GM19025 (cell line): ENCODE measurements around the gene TAOK2.
A peak's percentile ranks its signal among the peaks of the same experiment; 100 is the strongest.

Source experiments
- ATAC-seq: cut with Tn5 transposase; IDR thresholded peaks from one replicate; pipeline ENCODE4 v1.9.1; 2021; ENCODE audit warnings: mild to moderate bottlenecking, low read depth, moderate library complexity; ENCODE audit not compliant: unreplicated experiment

The TAOK2 gene

DNA sequence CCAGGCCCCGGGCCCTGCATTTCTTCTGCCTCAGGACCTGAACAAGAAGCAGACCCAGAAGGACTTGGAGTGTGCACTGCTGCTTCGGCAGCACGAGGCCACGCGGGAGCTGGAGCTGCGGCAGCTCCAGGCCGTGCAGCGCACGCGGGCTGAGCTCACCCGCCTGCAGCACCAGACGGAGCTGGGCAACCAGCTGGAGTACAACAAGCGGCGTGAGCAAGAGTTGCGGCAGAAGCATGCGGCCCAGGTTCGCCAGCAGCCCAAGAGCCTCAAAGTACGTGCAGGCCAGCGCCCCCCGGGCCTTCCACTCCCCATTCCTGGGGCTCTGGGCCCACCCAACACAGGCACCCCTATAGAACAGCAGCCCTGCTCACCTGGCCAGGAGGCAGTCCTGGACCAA, 12.6 kb downstream of the TAOK2 start:
- no peak for ATAC-seq

- no peak for ATAC-seq
Observed at GRCh38 chr16:29986931-29987330, 13.3 kb downstream of the TAOK2 start.

DNA sequence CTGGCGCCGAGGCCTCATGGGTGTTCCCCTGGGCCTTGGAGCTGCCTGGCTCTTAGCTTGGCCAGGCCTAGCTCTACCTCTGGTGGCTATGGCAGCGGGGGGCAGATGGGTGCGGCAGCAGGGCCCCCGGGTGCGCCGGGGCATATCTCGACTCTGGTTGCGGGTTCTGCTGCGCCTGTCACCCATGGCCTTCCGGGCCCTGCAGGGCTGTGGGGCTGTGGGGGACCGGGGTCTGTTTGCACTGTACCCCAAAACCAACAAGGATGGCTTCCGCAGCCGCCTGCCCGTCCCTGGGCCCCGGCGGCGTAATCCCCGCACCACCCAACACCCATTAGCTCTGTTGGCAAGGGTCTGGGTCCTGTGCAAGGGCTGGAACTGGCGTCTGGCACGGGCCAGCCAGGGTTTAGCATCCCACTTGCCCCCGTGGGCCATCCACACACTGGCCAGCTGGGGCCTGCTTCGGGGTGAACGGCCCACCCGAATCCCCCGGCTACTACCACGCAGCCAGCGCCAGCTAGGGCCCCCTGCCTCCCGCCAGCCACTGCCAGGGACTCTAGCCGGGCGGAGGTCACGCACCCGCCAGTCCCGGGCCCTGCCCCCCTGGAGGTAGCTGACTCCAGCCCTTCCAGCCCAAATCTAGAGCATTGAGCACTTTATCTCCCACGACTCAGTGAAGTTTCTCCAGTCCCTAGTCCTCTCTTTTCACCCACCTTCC, 13.9 kb downstream of the TAOK2 start:
- no peak for ATAC-seq

DNA sequence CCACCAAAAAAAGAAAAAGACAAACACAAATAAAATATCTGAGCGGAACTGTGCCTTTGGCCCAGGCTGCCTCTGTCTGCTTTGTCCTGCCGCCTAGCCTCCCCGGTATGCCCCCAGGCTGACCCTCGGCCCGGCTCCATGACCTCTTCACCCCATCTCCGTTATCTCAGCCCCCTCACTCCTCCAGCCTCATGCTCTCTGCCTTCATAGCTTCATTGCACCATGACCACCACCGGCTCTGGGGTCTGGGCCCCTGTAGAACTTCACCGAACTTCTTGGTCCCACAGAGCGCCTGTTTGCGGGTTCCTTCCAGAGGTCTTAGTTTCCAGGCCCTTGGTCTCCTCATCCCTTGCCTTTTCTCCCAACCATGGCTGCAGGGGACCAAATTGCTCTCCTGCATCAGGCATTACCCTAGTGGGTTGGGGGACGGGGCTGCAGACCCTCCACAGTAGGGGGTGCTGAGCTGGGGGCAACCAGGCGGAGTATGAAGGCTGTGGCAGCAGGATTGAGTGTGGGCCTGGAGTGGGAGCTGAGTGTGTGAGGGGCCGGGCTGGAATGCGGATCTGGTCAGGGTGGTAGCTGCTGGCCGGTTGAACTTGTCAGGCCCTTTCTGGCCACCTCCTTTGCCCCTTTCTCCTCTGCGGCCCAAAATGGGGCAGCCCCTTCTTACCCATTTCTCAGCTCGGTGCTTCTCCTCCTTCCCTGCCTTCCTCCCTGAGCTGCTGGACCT, 14.8 kb downstream of the TAOK2 start:
- ATAC-seq, result no peak

DNA sequence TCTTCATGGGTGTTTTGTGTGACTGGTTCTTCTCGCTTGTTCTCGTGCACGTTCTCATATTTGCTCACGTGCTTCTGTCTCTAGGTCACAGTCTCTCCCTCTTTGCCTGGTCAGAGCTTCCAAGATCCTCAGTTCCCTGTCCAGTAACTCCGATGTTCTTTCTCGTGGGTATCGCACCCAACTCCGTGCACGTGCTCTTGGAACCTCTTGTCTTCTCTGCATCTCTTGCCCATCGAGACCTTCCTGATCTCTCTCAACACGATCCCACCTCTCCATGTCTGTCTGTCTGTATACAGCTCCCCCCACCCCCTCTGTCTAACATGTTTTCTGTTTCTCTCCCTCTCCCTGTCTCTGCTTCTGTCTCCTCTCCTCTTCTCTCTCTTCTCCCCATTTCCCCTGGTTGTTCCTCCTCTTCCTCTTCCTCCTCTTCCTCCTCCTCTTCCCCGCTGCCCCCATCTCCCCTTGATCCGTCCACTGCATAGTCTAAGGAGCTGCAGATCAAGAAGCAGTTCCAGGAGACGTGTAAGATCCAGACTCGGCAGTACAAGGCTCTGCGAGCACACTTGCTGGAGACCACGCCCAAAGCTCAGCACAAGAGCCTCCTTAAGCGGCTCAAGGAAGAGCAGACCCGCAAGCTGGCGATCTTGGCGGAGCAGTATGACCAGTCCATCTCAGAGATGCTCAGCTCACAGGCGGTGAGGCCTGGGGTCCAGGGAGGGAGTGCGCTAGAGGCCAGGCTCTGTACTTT, 15.6 kb downstream of the TAOK2 start:
- ATAC-seq, result no peak

- ATAC-seq, result no peak
Observed at GRCh38 chr16:29990034-29990433, 16.4 kb downstream of the TAOK2 start.

GRCh38 chr16:29990883-29991570, 17.4 kb downstream of the TAOK2 start:
- ATAC-seq, result no peak

DNA sequence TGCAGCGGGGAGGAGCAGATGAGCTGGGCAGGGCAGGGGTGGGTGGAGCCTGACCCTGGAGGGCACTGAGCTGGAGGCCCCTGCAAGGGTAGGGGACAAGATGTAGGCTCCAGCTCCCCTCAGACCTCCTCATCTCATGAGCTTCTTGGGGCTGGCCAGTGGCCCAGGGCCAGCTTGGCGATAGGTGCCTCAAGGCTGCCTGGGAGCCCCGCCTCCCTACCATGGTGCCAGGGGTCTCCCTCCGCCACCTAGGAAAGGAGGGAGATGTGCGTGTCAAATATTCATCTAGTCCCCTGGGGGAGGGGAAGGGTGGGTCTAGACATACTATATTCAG, 17.9 kb downstream of the TAOK2 start:
- ATAC-seq, result no peak

GRCh38 chr16:29992344-29992967, 18.8 kb downstream of the TAOK2 start:
- ATAC-seq, result no peak

- ATAC-seq, result no peak
Observed at GRCh38 chr16:29993191-29993902, 19.7 kb downstream of the TAOK2 start.

DNA sequence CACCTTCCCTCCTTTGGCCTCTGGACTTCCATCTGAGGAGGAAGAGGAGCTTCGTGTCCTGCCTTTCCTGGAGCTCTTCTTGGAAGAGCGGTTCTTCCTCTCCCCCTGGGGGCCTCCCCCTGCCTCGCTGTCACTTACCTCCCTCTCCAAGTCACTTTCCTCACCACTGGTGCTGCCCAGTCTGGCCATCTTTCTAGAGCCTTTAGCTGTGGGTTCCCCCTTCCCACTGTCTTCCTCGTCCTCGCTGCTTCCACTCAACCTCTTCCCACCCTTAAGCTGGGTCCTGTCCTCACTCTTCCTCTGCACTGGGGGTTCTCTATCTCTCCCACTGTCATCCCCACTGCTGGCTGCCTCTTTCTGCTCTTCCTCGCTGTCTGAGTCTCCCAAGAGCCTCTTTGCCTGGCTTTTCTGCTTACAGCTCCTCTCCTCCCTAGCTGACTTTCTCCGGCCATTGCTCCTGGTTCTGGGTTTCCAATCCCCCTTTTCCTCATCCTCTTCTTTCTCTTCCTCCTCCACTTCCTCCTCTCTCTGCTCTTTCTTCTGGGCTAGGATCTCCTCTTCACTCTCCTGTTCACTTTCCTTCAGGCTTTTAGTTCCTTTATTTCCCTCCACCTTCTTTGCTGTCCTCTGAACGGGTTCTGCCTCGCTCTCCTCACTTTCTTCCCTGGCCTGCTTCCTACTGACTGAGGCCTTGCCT, 20.4 kb downstream of the TAOK2 start:
- ATAC-seq, result no peak

DNA sequence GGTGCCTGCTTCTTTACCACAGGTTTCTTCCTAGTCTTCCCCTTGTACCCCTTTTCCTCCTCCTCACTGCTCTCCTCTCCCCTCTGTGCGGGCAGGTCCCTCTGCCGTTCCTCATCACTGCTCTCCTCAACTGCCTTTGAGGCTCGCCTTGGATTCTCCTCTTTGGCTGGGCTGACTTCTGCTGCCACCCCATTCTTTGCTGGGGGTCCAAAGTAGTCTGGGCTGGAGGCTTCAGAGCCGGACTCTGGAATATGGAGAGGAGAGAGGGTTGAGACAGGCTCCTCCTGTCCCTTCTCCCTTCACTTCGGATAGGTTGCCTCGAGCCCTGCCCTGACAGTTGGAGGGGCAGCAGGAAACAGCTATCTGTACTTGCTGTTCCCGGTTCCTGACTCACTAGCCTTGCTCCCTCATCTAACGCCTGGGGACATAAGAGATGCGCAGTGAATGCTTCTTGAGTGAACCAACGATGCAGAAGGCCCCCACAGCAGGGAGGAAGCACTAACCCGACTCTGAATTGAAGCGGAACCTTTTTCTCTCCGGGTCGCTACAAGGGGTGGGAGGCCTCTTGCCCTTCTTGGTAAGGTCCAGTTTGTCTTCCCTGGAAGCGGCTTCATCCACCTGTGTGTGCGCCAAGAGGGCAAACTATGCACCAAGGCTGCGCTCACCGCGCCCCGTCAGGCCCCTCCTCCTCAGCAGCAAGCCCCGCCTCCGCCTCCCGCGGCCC, 21.1 kb downstream of the TAOK2 start:
- no peak for ATAC-seq

GRCh38 chr16:29995324-29995910, 21.7 kb downstream of the TAOK2 start, which contains the start of gene HIRIP3:
Gene HIRIP3, minus strand, starts transcription at chr16:29995617. Its CDS starts 12 bp downstream, at chr16:29995605.
- peak; percentile 51 for ATAC-seq

DNA sequence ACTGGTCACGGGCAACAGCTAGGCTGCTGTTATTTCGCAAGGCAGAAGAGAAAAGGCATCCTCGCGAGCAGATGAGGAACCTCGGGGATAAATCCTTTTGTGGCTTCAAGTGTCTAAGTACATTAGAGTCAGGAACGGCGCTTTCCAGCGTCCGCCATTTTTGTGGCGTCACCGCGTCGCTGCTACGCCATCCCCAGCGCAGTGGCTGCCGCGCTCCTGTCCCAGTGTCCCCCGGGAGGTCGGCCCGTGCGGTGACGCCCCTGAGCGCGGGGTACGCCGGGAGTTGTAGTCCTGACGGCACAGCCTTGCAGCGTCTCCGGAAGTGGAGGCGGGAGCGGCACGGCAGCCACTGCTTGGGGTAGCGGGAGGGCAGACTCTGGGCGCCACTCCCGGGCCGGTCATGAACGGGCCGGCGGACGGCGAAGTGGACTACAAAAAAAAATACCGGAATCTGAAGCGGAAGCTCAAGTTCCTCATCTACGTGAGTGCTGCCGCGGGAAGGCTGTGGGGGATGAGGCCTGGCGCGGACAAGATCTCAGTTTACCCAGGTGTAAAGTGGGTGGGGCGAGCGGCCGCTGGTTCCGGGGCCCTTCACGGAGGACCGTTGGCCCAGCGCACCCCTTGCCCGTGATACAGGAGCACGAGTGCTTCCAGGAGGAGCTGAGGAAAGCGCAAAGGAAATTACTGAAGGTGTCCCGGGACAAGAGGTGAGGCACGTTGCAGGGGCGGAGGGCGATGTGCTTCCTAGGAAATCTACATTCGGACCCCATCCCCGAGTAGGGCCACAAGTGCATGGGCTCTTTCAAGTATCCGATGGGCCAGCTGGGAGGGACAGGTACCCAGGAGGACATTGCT, 22.5 kb downstream of the TAOK2 start, which contains the start of gene INO80E:
Gene INO80E (plus strand): TSS at position 331 of the 855 bp plus-strand sequence. CDS start 70 bp downstream, at position 401.
- ATAC-seq, result peak; percentile 91

- no peak for ATAC-seq
Observed at GRCh38 chr16:29996766-29997250, 23.1 kb downstream of the TAOK2 start.

DNA sequence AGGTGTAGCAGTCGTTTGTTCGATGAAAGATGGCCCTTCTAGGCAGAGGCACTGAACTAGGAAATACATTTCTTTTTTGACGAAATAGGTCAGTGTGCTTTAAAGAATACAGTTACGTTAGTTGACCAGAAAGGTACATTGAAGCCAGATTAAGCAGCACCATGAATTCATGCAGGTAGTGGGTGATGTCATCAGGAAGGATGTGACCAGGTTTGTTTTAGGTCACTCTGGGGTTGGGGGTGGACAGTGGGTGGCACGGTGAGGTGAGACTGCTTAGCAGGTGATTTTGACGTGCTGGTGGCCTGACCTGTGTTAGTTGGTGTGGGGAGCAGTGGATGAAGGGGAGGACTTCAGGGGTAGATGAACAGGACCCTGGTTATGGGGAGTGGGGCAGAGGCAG, 25.9 kb downstream of the TAOK2 start:
- no peak for ATAC-seq
